Embryonic facial prominence (tissue), 1 donor: Measurements from ENCODE around the gene TM4SF4.

Experiments
- DNase-seq: peaks from one replicate; pipeline ENCODE4 v3.0.0-alpha.2; 2016; ENCODE audit errors: extremely low spot score

The TM4SF4 gene

GRCh38 chr3:149548669-149549065 is 74.2 kb downstream of the TM4SF4 start:
- no peak for DNase-seq

GRCh38 chr3:149551500-149551899 is 77.0 kb downstream of the TM4SF4 start:
- no peak for DNase-seq

GRCh38 chr3:149552700-149553099 is 78.2 kb downstream of the TM4SF4 start:
- DNase-seq = no peak
